NCI-H2081 (cell line): ENCODE data around the gene JSRP1.

ENCODE experiments used
- DNase-seq, 2 experiments: peaks; one replicate each; lab custom pipeline; 2025; lab: John Stamatoyannopoulos, UW

The JSRP1 gene, protein sequence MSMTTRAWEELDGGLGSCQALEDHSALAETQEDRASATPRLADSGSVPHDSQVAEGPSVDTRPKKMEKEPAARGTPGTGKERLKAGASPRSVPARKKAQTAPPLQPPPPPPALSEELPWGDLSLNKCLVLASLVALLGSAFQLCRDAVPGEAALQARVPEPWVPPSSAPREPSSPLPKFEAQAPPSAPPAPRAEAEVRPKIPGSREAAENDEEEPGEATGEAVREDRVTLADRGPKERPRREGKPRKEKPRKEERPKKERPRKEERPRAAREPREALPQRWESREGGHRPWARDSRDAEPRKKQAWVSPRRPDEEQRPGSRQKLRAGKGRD

DNA sequence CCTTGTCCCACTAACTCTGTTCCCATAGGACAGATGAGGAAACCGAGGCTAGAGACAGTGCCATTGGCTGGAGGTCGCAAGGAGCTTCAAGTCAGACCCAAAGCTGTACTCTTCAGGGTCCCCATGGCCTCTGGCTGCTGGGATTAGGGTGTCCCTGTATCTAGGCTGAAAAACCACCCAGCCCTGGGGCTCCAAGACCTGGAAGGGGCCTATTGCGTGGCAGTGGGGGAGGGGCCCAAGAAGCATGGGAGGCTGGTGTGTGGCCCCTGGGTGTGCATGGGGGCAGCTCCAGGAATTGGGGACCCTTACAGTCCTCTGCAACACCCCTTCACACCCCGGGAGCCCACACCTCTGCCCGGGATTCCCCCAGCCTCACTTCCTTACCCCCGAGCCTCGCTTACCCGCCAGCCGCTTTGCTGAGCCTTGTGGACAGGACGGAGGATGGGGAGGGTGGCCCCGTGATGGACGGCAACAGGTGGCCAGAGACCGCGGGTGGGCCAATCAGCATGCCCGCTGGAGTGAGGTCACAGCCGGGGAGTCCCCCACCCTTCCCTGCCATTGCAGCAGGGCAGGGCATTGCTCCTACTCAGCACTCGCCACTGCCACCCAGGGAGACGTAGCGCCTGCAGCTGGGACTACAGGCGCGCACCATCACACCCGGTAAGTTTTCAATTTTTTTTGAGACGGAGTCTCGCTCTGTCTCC is at the start of gene JSRP1:
Gene JSRP1 (minus strand): TSS at position 436 of the 704 bp plus-strand sequence. CDS start 1,103 bp downstream, outside the sequence.
- DNase-seq: no peak

DNA sequence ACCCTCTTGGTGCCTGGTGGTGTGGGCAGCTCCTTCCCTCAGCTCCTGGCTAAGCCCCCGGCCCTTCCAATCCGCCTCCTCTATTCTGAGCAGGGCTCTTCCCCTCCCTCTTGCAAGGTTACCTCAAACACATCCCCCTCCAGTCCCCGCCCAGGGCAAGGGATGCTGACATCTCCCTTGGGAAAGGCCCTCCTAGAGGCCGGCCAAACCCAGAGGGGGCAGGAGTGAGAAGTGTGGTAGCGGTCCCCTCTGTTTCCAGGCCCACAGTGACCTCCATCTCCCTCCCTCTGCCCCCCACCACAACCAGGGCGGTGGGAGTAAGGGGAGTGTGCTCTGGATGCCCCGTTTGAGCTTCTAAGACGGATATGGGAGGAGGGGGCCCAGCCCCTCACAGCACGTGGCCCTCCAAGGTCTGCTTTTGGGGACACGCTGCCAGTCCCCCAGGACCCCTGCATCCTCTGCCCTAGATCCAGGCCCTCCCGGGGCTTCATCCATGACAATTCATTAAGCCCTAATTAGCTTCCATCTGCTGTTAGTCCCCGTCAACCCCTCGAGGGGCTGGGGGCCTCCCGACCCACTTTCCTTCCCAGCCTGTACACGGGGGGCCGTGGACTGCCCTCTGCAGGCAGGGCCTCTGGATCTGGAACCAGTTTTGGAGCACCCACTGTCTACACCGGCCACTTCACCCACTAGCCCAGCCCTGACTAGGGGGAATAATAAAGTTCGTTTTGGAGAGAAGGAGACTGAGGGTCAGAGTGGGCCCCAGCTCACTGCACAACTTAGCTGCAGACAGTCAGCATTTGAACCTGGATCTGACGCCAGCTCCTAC is 49.4 kb upstream of the JSRP1 start:
- DNase-seq: no peak

DNA sequence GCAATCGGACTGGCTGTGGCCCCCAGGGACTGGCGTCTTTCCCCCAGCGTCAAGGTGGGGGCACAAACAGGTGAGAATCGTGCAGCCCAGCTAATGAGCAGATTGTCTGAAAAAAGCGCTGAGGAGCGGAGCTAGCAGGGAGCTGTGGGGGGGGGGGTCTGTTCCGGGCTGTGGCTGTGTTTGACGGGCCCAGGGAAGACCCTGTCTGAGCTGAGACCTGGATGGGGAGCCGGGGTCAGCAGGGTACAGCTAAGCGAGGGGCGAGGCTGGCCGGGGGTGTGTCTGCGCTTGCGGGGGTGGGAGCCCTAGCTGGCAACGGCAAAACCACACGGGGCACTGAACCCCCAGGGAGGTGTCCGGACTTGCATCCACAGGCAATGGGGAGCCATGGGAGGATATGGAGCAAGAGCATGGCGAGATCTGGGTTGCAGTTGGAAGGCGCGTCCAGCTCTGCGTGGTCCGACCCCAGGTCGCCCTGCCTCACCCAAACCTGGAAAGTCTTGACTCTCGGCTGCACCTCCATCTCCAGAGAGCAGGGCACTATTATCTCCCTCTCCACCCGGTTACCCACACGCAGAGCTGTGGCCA is 47.1 kb upstream of the JSRP1 start:
- no peak for DNase-seq

DNA sequence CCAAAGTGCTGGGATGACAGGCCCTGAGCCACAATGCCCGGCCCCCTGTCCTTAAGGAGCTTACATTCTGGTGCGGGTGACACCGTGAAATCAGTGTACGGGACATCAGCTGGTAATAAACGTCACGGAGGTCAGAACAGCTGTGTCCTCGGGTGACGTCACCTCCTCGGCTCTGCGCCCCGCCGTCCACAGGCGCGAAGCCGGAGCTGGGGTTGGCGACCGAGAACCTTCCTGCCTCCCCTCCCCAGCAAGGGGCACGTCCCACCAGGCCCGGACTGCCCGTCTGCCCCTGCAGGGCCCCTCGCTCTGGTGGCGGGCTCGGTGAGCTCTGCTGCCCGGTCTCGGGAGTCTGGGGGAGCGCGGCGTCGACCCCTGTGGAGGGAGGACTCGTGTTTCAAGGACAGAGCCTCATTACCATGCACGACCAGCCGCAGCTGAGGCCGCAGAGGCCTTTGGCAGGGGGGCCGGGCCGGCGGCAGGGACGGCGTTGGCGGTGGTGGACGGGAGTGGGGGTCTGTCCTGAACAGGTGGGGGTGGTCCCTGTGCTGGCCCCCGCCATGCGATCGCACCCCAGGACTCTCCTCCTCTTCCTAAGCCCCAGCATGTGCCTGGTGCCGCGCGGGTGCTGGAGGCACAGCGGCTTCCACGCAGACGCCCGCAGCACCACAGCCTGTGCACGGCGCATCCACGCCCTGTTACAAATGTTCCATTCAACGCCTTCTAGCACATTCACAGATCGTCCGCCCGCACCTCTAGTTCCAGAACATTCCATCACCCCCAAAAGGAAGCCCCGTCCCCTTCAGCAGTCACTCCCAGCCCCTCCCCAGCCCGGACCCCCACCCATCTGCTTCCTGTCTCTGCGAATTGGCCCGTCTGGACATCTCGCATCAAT is 46.3 kb upstream of the JSRP1 start:
- no peak for DNase-seq

DNA sequence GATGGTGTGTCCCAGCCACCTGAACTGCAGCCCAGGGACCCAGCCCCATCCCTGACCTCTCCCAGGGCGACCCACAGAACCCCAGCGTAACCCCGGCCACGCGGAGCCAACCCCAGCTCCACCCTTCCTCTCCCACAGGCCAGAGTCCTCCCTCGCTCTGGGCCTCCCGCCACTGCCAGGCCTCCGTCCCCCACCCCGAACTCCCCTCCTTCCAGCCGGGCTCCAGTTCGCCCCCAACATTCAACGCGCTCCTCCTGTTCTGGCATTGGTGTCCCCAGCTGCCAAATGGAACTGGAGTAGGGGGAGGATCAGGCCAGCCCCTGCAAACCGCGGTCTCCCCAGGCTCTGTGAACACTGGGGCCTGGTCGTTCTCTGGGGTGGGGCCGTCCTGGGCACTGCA is 44.3 kb upstream of the JSRP1 start:
- DNase-seq: no peak

DNA sequence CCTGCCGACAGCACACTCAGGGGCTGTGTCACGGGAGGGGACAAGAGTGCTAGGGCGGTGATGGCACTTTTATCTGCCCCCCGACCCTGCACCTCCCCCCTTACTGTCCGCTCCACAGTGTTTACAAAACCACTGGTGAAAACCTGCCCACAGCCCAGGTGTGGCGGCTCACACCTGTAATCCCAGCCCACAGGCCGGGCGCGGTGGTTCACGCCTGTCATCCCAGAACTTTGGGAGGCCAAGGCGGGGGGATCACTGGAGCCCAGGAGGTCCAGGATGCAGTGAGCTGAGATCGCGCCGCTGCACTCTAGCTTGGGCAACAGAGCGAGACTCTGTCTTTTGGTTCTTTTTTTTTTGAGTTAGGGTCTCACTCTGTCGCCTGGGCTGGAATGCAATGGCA is 39.9 kb upstream of the JSRP1 start:
- DNase-seq: no peak

DNA sequence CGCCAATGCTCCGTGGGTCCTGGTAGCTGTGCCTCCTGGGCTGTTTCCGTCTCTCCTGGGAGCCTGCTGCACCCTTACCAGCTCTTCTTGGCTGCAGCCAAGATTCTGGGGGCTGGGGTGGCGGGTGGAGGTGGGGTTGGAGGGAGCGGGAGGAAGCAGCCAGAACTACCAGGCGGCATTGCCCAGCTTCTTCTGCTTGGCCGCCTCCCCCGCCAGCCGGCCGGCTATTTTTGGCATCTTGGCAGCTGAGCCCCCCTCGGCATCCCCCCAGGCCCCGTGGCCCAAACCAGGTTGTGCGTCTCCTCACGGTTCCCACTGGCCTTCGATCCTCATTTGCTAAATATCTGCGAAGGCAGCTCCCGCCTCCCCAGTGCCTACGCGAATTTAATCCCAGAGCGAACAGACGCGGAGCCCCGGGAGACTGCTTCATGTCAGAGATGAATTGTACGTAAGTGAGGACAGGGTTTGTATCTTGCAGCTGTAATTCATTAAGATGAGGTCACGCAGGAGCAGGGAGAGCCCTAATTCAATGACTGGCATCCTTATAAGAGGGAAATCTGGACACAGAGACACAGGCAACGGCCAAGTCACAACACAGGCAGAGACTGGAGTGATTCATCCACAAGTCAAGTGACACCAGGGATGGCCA is 38.6 kb upstream of the JSRP1 start:
- DNase-seq: no peak

DNA sequence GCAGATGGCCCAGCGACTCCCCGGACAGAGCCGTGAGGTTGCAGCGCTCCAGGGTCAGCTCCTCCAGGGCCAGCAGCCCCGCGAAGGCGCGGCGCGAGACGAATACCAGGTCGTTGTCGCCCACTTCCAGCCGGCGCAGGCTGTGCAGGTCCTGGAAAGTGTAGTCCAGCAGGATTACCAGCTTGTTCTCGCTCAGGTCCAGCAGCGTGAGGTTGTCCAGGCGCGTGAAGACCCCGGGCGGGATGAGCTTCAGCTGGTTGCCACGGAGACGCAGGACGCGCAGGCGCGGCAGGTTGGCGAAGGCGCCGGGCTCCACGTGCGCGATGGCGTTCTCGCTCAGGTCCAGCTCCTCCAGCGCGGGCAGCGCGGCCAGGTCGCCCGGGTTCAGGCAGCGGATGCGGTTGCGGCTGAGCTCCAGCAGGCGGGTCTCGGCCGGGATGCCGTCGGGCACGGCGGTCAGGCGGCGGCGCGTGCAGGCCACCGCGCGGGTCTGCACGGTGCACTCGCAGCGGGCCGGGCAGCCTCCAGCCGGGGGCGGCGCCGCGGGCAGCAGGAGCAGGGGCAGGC is 35.1 kb upstream of the JSRP1 start:
- peak; percentile 52 to 66 for DNase-seq

DNA sequence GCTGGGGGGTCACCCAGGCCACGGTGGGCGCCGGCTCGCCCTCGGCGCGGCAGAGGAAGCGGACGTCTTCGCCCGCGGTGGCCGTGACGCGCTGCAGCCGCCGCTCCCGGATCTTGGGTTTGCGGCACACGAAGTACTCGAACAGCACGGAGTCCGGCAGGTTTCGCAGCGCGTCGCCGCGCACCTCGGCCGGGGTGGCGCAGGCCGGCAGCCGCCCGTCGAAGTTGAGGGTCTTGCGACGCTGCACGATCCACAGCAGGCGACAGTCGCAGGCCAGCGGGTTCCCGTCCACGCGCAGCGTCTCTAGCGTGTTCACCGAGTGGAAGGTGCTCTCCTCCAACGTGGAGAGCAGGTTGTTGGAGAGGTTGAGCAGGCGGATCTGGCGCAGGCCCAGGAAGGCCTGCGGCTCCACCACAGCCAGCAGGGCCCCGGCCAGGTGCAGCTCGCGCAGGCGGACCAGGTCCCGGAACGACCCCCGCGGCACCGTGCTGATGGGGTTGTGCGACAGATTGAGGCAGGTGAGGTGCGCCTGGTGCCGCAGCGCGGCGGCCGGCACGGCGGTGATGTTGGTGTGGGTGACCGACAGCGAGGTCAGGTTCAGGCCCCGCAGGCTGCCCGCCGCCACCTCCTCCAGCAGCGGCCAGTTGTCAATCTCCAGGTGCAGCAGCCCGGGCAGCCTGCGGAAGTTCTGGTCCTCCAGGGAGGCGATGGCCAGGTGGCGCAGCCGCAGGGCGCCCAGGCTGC is 34.4 kb upstream of the JSRP1 start:
- DNase-seq: peak; percentile 53 to 80

DNA sequence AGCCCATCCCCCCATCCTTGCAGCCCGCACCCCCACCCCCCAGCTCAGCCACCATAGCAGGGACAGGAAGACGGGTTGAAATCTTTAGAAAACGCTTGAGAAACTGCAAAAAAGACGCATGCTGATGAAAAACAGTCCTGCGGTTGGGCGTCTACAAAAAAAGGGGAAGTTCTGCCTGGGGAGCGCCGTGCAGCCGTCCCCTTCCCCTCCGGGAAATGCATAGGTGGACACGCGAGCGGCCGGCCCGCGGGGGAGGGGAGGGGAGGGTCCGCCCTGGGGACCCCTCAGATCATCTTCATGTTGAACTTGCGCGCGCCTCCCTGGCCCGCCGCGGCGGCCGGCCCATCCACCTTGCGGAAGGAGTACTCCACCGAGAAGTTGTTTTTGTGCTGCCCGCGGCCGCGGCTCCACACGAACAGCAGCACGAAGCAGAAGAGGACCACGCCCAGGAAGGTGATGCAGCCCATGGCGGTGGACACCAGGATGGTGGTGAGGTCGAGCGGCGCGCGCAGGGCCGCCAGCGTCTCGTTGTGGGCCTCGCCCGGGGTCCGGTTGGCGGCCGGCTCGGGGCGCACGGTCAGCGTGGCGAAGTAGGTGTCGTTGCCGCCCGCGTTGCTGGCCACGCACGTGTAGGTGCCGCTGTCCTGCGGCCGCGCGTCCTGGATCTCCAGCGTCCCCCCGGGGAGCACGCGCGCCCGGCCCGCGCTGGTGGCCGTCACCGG is 33.7 kb upstream of the JSRP1 start:
- DNase-seq: no peak

DNA sequence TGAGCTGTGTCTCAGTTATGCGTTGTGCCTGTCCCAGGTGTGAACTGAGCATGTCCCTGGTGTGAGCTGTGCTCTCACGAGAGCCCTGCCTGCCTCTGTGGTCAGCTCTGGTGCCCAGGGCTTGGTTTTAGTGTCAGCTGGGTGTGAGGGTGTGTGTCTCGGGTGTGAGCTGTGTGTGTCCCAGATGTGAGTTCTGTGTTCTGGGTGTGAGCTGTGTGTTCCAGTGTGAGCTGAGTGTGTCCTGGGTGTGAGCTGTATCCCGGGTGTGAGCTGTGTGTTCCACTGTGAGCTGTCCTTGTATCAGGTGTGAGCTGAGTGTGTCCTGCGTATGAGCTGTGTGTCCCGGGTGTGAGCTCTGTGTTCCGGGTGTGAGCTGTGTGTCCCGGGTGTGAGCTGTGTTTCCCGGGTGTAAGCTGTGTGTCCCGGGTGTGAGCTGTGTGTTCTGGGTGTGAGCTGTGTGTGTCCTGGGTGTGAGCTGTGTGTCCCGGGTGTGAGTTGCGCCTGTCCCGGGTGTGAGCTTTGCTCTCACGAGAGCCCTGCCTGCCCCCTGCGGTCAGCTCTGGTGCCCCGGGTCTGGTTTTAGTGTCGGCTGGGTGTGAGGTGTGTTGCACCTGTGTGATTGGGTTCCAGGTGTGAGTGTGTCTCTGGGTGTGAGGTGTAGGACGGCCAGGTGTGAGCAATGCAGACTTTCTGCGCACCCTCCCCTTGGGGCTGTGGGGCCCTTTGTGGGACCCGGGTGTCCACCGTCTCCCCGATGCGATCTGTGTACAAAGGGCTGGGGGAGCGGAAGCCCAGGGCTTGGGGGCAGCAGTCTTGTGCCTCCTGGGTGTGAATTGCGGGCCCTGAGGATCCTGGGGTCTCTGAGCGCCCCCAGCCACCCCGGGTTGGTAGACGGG is 32.8 kb upstream of the JSRP1 start:
- no peak for DNase-seq

DNA sequence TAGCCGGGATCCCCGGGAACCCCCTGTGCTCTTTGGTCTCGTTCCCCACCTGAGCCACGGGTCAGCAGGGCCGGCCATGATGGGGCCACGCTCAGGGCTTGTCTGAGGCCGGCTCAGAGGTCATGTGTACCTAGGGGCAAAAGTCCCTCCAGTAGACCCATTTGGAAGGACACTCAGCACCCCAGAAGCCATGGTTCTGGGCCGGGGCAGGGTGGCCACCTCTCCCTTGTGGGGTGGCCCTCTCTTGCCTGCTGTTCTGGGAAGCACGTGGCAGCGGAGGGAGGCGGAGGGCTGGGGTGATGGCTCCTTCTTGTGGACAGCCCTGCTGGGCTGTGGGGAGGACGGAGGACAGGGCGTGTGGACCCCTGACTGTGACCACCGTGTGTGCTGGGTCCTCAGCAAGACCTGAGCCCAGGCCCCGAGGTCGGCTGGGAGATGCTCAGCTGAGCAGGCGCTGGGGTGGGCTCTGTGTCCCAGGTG is 32.2 kb upstream of the JSRP1 start:
- no peak for DNase-seq

DNA sequence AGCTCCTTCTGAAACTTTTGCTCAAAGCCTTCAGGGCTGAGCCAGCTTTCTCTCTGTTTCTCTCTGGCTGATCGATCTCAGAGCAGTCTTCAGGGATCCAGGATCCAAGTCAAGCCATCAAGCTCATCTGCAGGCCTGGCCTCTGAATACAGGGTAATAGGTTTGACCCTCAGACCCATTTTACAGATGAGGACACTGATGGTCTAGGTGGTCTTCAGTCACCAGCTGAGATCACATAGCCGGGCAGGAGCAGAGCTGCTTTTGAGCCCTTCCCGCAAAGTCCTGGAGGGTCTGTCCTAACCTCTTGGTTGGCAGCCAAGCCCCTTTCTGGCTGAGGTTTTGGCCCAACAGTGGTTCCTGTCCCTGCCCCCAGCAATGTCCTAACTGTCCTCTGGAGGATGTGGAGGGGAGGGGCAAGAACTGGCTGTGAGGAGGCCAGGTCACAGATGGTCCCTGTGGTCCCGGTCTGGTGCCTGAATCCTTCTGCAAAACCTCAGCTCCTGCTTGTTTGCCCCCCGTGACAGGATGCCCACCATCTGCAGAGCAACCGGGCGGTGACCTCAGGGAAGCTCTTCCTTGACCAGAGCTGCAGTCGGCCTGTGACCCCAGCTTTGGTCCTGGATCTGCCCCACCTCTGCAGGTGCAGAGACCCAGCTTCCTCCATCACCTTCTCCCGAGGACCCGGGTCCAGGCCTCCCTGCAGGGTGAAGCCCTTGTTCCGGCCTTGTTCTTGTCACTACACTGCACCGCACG is 31.5 kb upstream of the JSRP1 start:
- DNase-seq: no peak

DNA sequence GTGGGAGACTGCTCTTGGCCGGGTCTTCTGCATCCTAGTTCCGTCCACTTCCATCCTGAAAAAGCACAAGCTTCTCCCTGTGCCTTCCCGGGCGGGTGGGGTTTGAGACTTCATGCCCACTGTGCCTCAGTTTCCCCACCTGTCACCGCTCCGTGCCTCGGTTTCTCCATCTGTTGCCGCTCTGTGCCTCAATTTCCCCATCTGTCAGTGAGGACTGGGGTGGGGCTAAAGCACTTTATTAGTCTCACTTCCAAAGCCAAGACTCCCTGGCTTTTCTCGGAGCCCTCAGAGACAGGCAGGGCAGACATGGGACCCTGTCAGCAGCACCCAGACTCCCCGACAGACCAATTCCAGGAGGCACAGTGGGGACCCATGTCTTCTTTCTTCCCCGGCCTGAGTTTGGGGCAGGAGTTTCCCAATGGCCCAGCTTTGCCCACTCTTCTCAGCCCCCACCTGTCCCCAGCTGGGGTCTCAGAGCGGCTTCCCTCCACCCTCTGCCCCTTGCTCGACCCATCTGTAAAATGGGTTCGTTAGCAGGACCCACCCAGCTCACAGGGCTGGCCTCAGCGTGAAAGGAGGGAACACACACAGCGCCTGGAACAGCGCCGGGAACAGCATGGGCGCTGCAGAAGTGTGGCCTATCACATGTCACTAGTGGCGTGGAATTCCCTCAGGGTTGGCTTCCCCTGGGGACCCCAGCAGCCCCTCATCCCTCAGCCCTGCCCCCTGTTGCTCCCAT is 30.4 kb upstream of the JSRP1 start:
- no peak for DNase-seq

DNA sequence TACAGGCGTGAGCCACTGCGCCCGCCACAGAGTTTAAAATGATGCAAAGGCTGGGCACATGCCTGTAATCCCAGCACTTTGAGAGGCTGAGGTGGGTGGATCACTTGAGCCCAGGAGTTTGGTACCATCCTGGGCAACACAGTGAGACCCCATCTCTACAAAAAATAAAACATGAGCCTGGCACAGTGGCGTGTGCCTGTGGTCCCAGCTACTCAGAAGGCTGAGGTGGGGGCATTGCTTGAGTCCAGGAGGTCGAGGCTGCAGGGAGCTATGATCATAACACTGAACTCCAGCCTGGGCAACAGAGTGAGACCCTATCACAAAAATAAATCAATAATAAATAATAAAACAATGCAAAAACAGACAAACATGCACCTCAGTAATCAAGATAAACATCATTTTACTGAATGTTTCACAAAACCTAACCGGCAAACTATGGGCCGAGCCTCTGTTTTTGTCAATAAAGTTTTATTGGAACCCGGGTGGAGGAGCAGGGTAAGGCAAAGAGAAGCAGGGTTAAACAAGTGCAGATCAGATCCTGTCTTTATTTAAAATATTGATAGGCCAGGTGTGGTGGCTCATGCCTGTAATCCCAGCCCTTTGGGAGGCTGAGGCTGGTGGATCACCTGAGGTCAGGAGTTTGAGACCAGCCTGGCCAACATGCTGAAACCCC is 27.8 kb upstream of the JSRP1 start:
- no peak for DNase-seq

DNA sequence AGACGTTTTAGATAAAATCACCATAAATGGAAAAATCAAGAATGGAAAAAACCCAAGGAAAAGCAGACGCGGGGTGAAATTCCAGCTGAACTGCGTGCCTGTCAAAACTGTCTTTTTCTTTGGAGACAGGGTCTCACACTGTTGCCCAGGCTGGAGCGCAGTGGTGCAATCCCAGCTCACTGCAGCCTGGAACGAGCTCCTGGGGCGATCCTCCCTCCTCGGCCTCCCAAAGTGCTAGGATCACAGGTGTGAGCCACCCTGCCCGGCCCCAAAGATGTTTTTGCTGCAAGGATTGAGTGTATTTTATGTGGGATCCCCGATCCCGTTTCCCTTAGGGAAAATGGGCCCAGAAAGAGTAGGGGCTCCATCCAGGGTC is 26.6 kb upstream of the JSRP1 start:
- DNase-seq: no peak
